Activated naive CD4-positive, alpha-beta T cell treated with anti-CD3 and anti-CD28 coated beads, Interleukin-2, amount 10 ng/mL, durations not matched to agents 7 days and 5 days (primary cell): Measurements from ENCODE around the gene FCHSD2.
"Not testable (repeated sequence)": the region's sequence is repeated elsewhere in the genome, so short reads cannot be mapped to it uniquely, and the experiment has no call there.

Experiments
- CTCF ChIA-PET: fragments of 350-600 bp; sonication (Branson Sonifier 250); formaldehyde crosslinking; loops from one replicate; lab custom pipeline; 2021; ENCODE audit warnings: antibody characterized with exemption; lab: Charles Lee
- DNase-seq: peaks from one replicate; pipeline ENCODE4 v3.0.0-alpha.2; 2020
- H3K27ac Mint-ChIP-seq: one replicate; pipeline ENCODE4 v1.8.0; 2021; ENCODE audit warnings: mild to moderate bottlenecking, moderate library complexity, mixed read lengths
- H3K27me3 Mint-ChIP-seq: one replicate; pipeline ENCODE4 v1.8.0; 2021; ENCODE audit warnings: mild to moderate bottlenecking, mixed read lengths
- H3K36me3 Mint-ChIP-seq: one replicate; pipeline ENCODE4 v1.8.0; 2021; ENCODE audit warnings: mixed read lengths
- H3K4me1 Mint-ChIP-seq: one replicate; pipeline ENCODE4 v1.8.0; 2021; ENCODE audit warnings: mixed read lengths
- H3K4me3 Mint-ChIP-seq: one replicate; pipeline ENCODE4 v1.8.0; 2021; ENCODE audit warnings: mild to moderate bottlenecking, moderate library complexity, mixed read lengths
- H3K9me3 Mint-ChIP-seq: one replicate; pipeline ENCODE4 v1.8.0; 2021; ENCODE audit warnings: mixed read lengths

FCHSD2 gene

DNA sequence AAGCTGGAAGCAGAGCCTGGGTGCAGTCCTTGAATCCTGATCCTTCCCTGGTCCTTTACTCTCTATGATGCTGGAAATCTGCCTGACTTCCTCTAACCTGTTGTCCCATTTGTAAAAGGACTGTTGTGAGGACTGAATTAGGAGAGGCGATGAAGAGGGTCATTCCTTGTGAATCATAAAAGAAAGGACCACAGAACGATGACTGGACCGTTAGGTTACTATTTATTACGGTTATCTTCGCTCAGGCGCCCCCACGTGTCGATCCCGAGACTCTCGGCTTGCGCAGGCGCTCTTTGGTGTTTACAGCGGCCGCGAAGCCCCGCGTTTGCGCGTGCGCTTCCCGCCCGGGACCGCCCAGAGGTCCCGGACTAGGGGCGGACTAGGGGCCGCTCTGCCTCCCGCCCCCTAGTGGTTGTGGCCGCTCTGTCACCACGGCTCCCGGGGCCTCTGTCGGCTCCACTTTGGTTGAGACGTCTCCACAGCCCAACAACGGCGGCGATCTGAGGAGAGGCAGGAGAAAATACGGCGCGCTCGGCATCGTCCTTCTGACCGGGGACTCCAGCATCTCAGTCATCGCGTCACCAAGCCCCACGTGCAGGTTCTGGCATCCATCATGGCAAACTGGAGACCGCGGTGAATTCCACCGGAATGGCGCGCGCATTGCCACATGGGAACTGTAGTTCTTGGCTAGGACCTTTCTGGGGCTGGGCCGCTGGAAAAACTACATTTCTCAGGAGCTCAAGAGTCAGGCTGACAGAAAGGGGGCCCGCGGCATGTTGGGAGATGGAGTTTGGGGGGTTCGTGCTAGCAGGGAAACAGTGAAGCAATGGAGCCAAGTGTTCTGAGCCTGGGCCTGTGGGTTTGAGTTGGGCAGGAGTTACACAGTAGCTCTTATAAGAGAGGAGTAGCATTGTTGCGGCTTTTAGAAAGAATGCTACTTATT lies 348.4 kb downstream of the FCHSD2 start, which contains the start of gene STARD10:
STARD10 (minus strand) TSS at position 623 of the 943 bp plus-strand sequence. CDS start 12,866 bp downstream, outside the sequence.
- CTCF ChIA-PET, result interaction anchor here (0.7 to 3.6 kb wide), 28 partner anchors 9 to 373 kb away, joined by 3 to 102 read pairs (median 4); partner anchors contain the start of genes ATG16L2 and FCHSD2
- Mint-ChIP-seq H3K4me3 (peak within 1 kb of the TSS; percentile 96), H3K36me3 (no peaks in the 10 kb centered on the region), H3K4me1 (peaks cover 27% of the 10 kb centered on the region), H3K27me3 (no peaks in the 10 kb centered on the region), H3K9me3 (no peaks in the 10 kb centered on the region), H3K27ac (peak within 1 kb of the TSS; percentile 98)
- DNase-seq, result peak; percentile 95

DNA sequence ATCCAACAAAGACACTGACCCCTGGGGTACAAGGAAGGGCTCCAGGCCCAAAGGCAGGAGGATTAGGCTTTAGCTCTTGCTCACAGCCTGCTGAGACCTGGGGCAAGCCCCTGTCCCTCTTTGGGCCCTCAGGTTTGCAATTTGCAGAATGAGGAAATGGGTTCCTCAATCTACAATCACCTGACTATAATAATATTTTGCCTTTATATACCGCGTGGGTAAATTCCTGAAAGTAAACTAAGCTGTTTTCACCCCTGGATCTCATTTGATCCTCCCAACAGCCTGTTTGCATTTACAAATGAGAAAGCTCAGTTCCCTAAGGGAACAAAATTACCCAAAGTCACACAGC lies 349.1 kb downstream of the FCHSD2 start:
- CTCF ChIA-PET, result interaction anchor here (0.7 to 3.6 kb wide), 21 partner anchors 9 to 373 kb away, joined by 3 to 102 read pairs (median 4); partner anchors contain the start of genes ATG16L2 and FCHSD2
- H3K27me3 Mint-ChIP-seq, result no peaks in the 10 kb centered on the region
- H3K4me3 Mint-ChIP-seq, result peak overlapping the region; percentile 96
- no peaks in the 10 kb centered on the region for H3K9me3 Mint-ChIP-seq
- no peaks in the 10 kb centered on the region for H3K36me3 Mint-ChIP-seq
- peak overlapping the region; percentile 98 for H3K27ac Mint-ChIP-seq
- DNase-seq, result no peak
- H3K4me1 Mint-ChIP-seq, result peaks cover 29% of the 10 kb centered on the region

DNA sequence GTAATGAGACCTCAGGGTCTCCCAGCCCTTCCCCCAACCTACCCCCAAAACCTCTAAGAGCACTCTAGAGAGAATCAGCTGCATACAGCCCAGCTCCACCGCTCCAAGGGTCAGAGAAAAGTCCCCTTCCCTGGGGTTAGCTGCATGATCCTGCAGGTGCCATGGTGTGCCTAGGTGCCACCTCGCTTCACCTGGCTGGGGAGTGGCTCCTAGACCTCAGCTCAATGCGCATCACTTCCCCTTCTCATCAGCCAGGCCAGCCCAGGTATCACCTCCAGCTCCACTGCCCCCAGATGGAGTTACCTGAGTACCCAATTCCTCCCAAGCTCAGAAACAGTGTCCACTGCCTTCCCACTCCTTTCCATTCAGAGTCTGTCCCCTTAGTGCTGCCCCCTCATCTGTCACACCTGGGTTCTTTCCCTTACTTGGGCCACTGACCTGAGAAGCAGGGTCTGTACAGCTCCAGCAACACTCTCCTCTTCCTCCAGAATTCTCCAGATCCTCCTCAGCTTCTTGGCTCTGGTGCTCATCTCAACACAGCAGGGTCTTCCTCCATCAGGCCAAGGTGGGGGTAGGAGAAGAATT lies 349.6 kb downstream of the FCHSD2 start:
- peak overlapping the region; percentile 98 for H3K27ac Mint-ChIP-seq
- H3K36me3 Mint-ChIP-seq, result no peaks in the 10 kb centered on the region
- H3K9me3 Mint-ChIP-seq, result no peaks in the 10 kb centered on the region
- H3K4me1 Mint-ChIP-seq, result peaks cover 35% of the 10 kb centered on the region
- no peak overlapping the region for H3K4me3 Mint-ChIP-seq
- H3K27me3 Mint-ChIP-seq, result no peaks in the 10 kb centered on the region
- no peak for DNase-seq
- CTCF ChIA-PET, result interaction anchor here (0.7 to 3.6 kb wide), 19 partner anchors 10 to 374 kb away, joined by 3 to 102 read pairs (median 4); partner anchors contain the start of genes ATG16L2 and FCHSD2

DNA sequence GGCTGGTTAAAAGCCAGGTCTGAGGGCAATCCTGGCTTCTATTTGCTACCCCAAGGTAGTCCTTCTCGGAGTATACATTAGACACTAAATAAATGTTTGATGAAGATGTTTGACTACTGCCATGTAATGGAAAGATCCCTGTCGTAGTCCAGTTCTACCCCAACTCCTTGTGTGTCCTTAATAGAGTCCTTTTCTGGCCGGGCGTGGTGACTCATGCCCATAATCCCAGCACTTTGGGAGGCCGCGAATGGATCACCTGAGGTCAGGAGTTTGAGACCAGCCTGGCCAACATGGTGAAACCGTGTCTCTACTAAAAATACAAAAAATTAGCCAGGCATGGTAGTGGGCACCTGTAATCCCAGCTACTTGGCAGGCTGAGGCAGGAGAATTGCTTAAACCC lies 350.9 kb downstream of the FCHSD2 start:
- Mint-ChIP-seq H3K4me1 (peaks cover 39% of the 10 kb centered on the region), H3K27ac (peak overlapping the region; percentile 0)
- H3K27me3 Mint-ChIP-seq, H3K36me3 Mint-ChIP-seq, H3K4me3 Mint-ChIP-seq, H3K9me3 Mint-ChIP-seq, CTCF ChIA-PET, DNase-seq: not testable (repeated sequence)

DNA sequence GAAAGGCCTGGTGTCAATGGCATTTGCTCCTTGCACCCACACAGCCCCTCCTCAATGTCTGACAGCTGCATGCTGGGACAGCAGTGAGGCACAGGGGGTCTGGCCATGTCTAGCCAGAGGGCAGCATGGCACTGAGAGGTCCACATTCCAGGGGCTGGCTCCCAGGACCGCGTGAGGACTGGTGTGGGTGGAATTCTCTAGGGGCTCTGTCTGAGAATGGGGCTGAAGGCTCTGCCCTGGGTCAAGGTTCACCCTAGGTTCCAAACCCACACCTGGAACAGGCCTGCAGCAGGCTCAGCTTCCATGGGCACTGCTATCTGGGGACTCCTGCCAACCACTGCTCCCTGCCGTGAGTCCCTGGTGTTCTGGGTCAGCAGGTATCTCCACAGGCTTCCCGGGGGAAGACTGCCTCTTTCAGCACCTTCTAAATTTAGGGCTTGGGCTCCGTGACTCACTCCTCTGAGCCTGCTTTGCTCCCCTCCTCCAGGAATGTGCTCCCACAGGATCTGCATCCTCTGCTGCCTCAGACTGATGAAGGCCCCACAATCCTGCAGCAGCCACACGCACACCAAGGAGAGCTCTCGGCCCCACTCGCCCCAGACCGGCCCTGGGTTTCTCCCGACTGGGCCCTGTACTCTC lies 352.5 kb downstream of the FCHSD2 start:
- no peak overlapping the region for H3K4me3 Mint-ChIP-seq
- no peaks in the 10 kb centered on the region for H3K9me3 Mint-ChIP-seq
- H3K36me3 Mint-ChIP-seq, result no peaks in the 10 kb centered on the region
- peaks cover 4% of the 10 kb centered on the region for H3K27me3 Mint-ChIP-seq
- DNase-seq, result no peak
- CTCF ChIA-PET, result interaction anchor here (0.8 to 3.5 kb wide), 3 partner anchors 24 to 64 kb away, joined by 3 to 20 read pairs (median 3); no protein-coding TSS in a partner anchor
- H3K4me1 Mint-ChIP-seq, result peaks cover 36% of the 10 kb centered on the region
- H3K27ac Mint-ChIP-seq, result no peak overlapping the region

DNA sequence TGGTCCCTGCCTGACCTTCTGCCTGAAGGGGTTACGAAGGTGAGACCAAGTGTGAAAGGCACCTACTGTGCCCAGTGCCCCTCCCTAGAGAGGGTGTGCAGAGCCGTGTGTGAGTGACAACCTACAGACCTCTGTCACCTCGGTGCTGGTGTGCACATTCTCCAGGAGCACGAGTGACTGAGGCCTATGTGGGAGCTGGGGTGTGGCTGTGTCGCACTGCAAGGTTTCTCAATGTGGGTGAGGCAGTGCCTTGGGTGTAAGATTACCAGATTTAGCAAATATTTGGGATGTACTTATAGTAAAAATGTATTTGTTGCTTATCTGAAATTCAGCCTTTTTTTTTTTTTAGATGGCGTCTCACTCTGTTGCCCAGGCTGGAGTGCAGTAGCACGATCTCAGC lies 353.9 kb downstream of the FCHSD2 start:
- Mint-ChIP-seq H3K27me3 (peaks cover 11% of the 10 kb centered on the region), H3K4me3 (no peak overlapping the region), H3K4me1 (peaks cover 22% of the 10 kb centered on the region), H3K36me3 (no peaks in the 10 kb centered on the region), H3K9me3 (no peaks in the 10 kb centered on the region), H3K27ac (no peak overlapping the region)
- CTCF ChIA-PET, result interaction anchor here (1.0 to 3.5 kb wide), 2 partner anchors 13 to 62 kb away, joined by 4 to 20 read pairs; no protein-coding TSS in a partner anchor
- no peak for DNase-seq

DNA sequence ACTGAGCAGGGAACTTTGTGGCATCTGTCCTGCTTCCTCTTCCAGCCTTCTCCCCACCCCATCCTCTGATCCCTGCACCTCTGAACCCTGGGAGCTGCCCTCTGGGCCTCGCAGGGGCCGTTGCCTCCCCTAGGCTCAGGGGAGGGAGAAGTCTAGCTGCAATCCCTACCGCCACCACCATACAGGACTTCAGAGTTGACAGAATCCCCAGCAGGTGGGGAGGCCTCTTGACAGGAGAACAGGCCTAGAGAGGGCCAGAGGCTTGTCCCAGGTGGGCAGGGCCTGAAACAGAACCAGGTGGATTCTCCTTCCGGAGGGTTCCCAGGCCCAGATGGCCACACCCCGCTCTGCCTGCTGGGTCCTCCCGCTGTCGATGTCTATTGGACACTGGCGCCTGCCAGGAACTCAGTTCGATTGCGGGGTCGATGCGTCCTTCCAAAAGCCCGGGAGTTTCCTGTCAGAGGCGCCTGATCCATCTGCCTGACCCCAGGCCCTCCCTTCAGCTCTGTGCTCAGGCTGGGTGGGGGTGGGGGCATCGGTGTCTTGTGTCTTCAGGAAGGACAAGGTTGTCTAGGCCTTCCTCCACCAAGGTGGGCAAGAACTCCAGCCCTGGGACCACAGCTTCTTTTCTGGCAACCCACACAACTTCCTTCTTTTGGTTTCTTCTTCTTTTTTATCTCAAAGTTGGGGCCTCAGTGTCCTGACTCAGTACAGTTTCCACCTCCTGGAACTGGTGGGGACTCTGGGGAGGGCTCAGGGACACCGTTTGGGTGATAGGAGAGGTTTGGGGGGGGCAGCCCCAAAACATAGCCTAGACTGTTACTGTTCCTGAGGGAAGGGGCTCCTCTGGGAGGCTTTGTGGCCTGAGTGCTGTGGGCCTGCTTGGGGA lies 354.7 kb downstream of the FCHSD2 start:
- no peaks in the 10 kb centered on the region for H3K9me3 Mint-ChIP-seq
- no peak overlapping the region for H3K4me3 Mint-ChIP-seq
- H3K4me1 Mint-ChIP-seq, result peaks cover 19% of the 10 kb centered on the region
- H3K27ac Mint-ChIP-seq, result no peak overlapping the region
- peaks cover 19% of the 10 kb centered on the region for H3K27me3 Mint-ChIP-seq
- DNase-seq, result no peak
- no peaks in the 10 kb centered on the region for H3K36me3 Mint-ChIP-seq
- CTCF ChIA-PET, result interaction anchor here (1.1 to 3.5 kb wide), 3 partner anchors 62 to 64 kb away, joined by 4 to 20 read pairs (median 4); no protein-coding TSS in a partner anchor
